ENCODE measurements around the gene PTPRE. TPM values are rescaled to one million over a fixed set of nuclear protein-coding genes. Genes with fewer than 3 reads are reported as not detected.

The PTPRE gene
- total and polyA plus RNA-seq, 2 of the 4 experiments (the other 2 are of a cell fraction): 0.34 to 0.54 TPM

DNA sequence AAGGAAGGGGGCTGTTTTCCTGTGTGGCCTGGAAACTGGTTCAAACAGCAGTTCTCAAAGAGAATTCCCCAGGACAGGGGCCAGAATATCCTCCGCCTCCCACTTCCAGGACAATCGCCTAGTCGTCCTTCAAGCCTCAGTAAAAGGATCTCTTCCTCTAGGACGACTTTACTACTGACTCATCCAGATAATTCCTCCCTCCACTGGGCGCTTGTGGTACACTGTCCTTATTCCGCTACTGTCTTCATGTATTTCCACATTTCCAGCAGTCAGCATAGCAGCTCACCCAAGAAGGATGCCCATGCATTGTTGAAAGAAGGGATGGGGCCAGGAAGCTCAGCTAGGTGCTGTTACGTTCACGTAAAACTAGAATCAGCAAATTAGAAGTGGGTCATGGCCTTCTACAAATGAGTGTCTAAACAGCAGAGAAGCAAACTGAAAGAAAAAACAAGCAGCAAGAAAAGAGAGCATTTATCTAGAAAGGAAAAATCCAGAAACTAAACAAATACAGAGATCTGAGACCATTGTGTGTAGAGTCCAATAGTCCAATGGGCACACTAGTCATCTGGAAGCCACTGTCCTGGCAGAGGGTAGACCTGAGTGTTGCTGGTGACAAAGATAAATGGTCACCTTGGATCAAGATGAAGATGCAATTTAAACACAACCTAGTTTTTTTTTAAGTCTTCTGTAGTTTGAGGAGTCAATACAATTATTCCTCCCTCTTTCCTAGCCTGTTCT, 40.5 kb upstream of the PTPRE start:
- in situ Hi-C loops (cut with MboI; ENCODE audit: low sequenced_read_pairs): no loop called here
- WGBS, 2 experiments (ENCODE audit: extremely low coverage in 2 of 2, insufficient read length in 1 of 2): no CpG with 5 or more reads among the region's 8 CpGs

More for the DNA sequence above, 40.5 kb upstream of the PTPRE start:
- Histone ChIP-seq H3K9me3 (ENCODE audit: control insufficient read depth, insufficient read depth, low read length) (peaks cover 10% of the 10 kb centered on the region), H3K23ac (ENCODE audit: low read depth, low read length) (no peak overlapping the region), H4K20me1 (ENCODE audit: insufficient read depth, low read length) (no peaks in the 10 kb centered on the region), H2BK5ac (ENCODE audit: low read depth, low read length, poor library complexity, severe bottlenecking) (no peak overlapping the region), H3K36me3 (ENCODE audit: control insufficient read depth, insufficient read depth, low read length) (no peaks in the 10 kb centered on the region), H2AK9ac (replicated peaks; ENCODE audit: low read depth, low read length, poor library complexity) (no peak overlapping the region), H2AFZ (replicated peaks; ENCODE audit: low read length, poor library complexity) (no peak overlapping the region), H3K4ac (ENCODE audit: low read depth, low read length) (no peak overlapping the region), H3K18ac (ENCODE audit: low read depth, low read length) (no peak overlapping the region), H3K79me1 (ENCODE audit: low read depth in 1 of 2, low read length in 2 of 2) (no peaks in the 10 kb centered on the region), H3K9me1 (ENCODE audit: insufficient read depth, low read length) (no peaks in the 10 kb centered on the region), H3K56ac (ENCODE audit: extremely low read depth, insufficient read depth, low read length) (no peak overlapping the region), H3K27ac (ENCODE audit: insufficient read depth, low read length) (no peak overlapping the region), H3K9ac (ENCODE audit: low read depth, low read length) (no peak overlapping the region), H3K4me2 (ENCODE audit: low read depth, low read length) (no peak overlapping the region), H3K27me3 (ENCODE audit: control insufficient read depth, insufficient read depth, low read length) (no peaks in the 10 kb centered on the region), H3K14ac (replicated peaks; ENCODE audit: low read depth, low read length) (no peak overlapping the region), H2BK15ac (ENCODE audit: low read depth, low read length) (no peak overlapping the region), H2BK120ac (ENCODE audit: low read depth, low read length) (no peak overlapping the region), H4K8ac (ENCODE audit: low read depth in 2 of 2, low read length in 2 of 2) (no peak overlapping the region), H3K4me1 (ENCODE audit: control insufficient read depth, insufficient read depth, low read length) (no peaks in the 10 kb centered on the region), H4K5ac (ENCODE audit: low read depth, low read length) (no peak overlapping the region), H4K91ac (ENCODE audit: insufficient read depth, low read depth, low read length) (no peak overlapping the region), H2AK5ac (ENCODE audit: low read depth, low read length) (no peak overlapping the region), H3K4me3 (ENCODE audit: insufficient read depth, low read depth, low read length) (no peak overlapping the region), H2BK20ac (ENCODE audit: low read depth, low read length) (no peak overlapping the region)
- no TSS peak for BruUV-seq (replicated peaks)
- ChIA-PET CTCF (no interaction called here), POLR2A (ENCODE audit: unreplicated experiment) (no interaction called here)
- dilution Hi-C loops (cut with HindIII; ENCODE audit: low sequenced_read_pairs, unreplicated experiment) (no loop called here), intact Hi-C loops (cut with micrococcal nuclease) (no loop called here)
- no peak for TF ChIP-seq BHLHE40 (IDR thresholded peaks at IDR 0.05; ENCODE audit: low read depth, low read length)
- TF ChIP-seq, protein P1, sequence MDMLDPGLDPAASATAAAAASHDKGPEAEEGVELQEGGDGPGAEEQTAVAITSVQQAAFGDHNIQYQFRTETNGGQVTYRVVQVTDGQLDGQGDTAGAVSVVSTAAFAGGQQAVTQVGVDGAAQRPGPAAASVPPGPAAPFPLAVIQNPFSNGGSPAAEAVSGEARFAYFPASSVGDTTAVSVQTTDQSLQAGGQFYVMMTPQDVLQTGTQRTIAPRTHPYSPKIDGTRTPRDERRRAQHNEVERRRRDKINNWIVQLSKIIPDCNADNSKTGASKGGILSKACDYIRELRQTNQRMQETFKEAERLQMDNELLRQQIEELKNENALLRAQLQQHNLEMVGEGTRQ (IDR thresholded peaks at IDR 0.05; ENCODE audit: low read depth, low read length): no peak
- no peak for TF ChIP-seq POLR2A (IDR thresholded peaks at IDR 0.05; ENCODE audit: low read depth, low read length)
- no peak for TF ChIP-seq MXI1 (IDR thresholded peaks at IDR 0.05; ENCODE audit: borderline replicate concordance, low read depth, low read length)
- no peak for ATAC-seq (ENCODE audit: low read depth)
- no peak for DNase-seq
